ENCODE data around the gene PCNX1.

The PCNX1 gene

DNA sequence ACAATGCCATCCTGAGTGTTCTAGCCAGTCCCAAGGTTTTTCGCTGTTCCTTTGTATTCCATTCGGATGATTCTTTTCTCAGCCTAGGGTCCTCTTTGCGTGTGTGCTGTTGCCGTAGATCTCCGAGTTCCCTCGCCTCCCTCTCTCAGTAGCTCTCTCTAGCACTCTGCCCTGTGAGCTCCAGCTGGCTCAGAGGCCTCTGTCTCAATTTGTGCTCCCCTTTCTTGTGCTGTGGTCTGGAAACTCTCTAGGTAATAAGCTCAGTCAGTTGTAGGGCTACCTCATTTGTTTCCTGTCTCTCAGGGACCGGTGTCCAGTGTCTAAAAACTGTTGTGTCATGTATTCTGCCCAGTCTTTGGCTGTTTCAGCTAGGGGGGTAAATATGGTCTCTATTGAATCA, 179.3 kb downstream of the PCNX1 start:
- H3K36me3 ChIP-seq (ENCODE audit: control insufficient read depth, insufficient read depth, low read length), result peaks cover 27% of the 10 kb centered on the region

GRCh38 chr14:71089971-71090370, 182.7 kb downstream of the PCNX1 start:
- Histone ChIP-seq H3K4me1 (ENCODE audit: control insufficient read depth, insufficient read depth, low read length) (no peaks in the 10 kb centered on the region), H3K9ac (ENCODE audit: low read length) (no peak overlapping the region), H3K36me3 (ENCODE audit: control insufficient read depth, insufficient read depth, low read length) (peaks cover 48% of the 10 kb centered on the region), H3K27ac (ENCODE audit: low read depth, low read length) (no peak overlapping the region), H3K27me3 (ENCODE audit: control insufficient read depth, insufficient read depth, low read length) (no peaks in the 10 kb centered on the region), H3K9me3 (ENCODE audit: control insufficient read depth, insufficient read depth, low read depth, low read length) (no peaks in the 10 kb centered on the region), H3K4me3 (ENCODE audit: low read depth, low read length) (no peak overlapping the region)

More for the DNA sequence above, 179.3 kb downstream of the PCNX1 start:
- Histone ChIP-seq H3K4me3 (ENCODE audit: low read depth, low read length) (no peak overlapping the region), H3K4me1 (ENCODE audit: control insufficient read depth, insufficient read depth, low read length) (no peaks in the 10 kb centered on the region), H3K27me3 (ENCODE audit: control insufficient read depth, insufficient read depth, low read length) (no peaks in the 10 kb centered on the region), H3K27ac (ENCODE audit: low read depth, low read length) (no peak overlapping the region), H3K9ac (ENCODE audit: low read length) (no peak overlapping the region), H3K9me3 (ENCODE audit: control insufficient read depth, insufficient read depth, low read depth, low read length) (no peaks in the 10 kb centered on the region)

DNA sequence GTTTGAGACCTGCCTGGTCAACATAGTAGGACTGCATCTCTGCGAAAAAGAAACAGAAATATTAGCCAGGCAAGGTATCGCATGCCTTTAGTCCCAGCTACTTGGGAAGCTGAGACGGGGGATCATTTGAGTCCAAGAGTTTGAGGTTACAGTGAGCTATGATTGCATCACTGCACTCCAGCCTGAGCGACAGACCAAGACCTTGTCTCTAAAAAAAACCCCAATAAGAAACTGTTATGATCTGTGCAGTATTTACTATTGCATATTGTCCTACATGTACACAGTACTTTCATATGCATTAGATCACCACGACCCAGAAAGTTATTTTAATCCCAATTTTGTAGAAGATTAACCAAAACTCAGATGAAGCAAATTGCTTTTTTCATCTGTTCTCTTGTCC, 187.5 kb downstream of the PCNX1 start:
- H3K9me3 ChIP-seq (ENCODE audit: control insufficient read depth, insufficient read depth, low read depth, low read length), result peaks cover 3% of the 10 kb centered on the region; the same call in 1 of the 2 replicates
- H3K36me3 ChIP-seq (ENCODE audit: control insufficient read depth, insufficient read depth, low read length), result peaks cover 31% of the 10 kb centered on the region
- H3K27ac ChIP-seq (ENCODE audit: low read depth, low read length), result no peak overlapping the region
- no peaks in the 10 kb centered on the region for H3K4me1 ChIP-seq (ENCODE audit: control insufficient read depth, insufficient read depth, low read length)
- H3K27me3 ChIP-seq (ENCODE audit: control insufficient read depth, insufficient read depth, low read length), result no peaks in the 10 kb centered on the region
- H3K4me3 ChIP-seq (ENCODE audit: low read depth, low read length), result no peak overlapping the region
- no peak overlapping the region for H3K9ac ChIP-seq (ENCODE audit: low read length)

GRCh38 chr14:71096947-71097346, 189.7 kb downstream of the PCNX1 start:
- H3K27me3 ChIP-seq (ENCODE audit: control insufficient read depth, insufficient read depth, low read length), result no peaks in the 10 kb centered on the region
- H3K27ac ChIP-seq (ENCODE audit: low read depth, low read length), result no peak overlapping the region
- H3K36me3 ChIP-seq (ENCODE audit: control insufficient read depth, insufficient read depth, low read length), result peaks cover 20% of the 10 kb centered on the region
- no peaks in the 10 kb centered on the region for H3K4me1 ChIP-seq (ENCODE audit: control insufficient read depth, insufficient read depth, low read length)
- no peak overlapping the region for H3K4me3 ChIP-seq (ENCODE audit: low read depth, low read length)
- no peak overlapping the region for H3K9ac ChIP-seq (ENCODE audit: low read length)
- H3K9me3 ChIP-seq (ENCODE audit: control insufficient read depth, insufficient read depth, low read depth, low read length), result peaks cover 3% of the 10 kb centered on the region; the same call in 1 of the 2 replicates

- Histone ChIP-seq H3K27ac (ENCODE audit: low read depth, low read length) (no peak overlapping the region), H3K4me1 (ENCODE audit: control insufficient read depth, insufficient read depth, low read length) (no peaks in the 10 kb centered on the region), H3K4me3 (ENCODE audit: low read depth, low read length) (no peak overlapping the region), H3K27me3 (ENCODE audit: control insufficient read depth, insufficient read depth, low read length) (no peaks in the 10 kb centered on the region), H3K9me3 (ENCODE audit: control insufficient read depth, insufficient read depth, low read depth, low read length) (no peaks in the 10 kb centered on the region), H3K9ac (ENCODE audit: low read length) (no peak overlapping the region), H3K36me3 (ENCODE audit: control insufficient read depth, insufficient read depth, low read length) (peaks cover 36% of the 10 kb centered on the region)
Observed at GRCh38 chr14:71103662-71104484, 196.6 kb downstream of the PCNX1 start.

DNA sequence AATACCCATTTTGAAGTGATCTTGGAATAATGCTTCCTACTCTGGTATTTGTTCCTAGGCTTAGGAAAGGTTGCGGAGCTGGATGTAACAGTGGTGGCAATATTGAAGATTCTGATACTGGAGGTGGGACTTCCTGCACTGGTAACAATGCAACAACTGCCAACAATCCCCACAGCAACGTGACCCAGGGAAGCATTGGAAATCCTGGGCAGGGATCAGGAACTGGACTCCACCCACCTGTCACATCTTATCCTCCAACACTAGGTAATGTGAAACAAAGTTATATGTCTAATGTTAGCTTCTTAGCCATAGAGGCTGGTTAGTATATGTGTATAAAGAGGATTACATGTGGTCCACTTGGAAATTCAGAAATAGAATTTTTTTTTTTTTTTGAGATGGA, 197.9 kb downstream of the PCNX1 start:
- Histone ChIP-seq H3K9me3 (ENCODE audit: control insufficient read depth, insufficient read depth, low read depth, low read length) (no peaks in the 10 kb centered on the region), H3K36me3 (ENCODE audit: control insufficient read depth, insufficient read depth, low read length) (peaks cover 48% of the 10 kb centered on the region), H3K9ac (ENCODE audit: low read length) (no peak overlapping the region), H3K27ac (ENCODE audit: low read depth, low read length) (no peak overlapping the region), H3K4me3 (ENCODE audit: low read depth, low read length) (no peak overlapping the region), H3K4me1 (ENCODE audit: control insufficient read depth, insufficient read depth, low read length) (no peaks in the 10 kb centered on the region), H3K27me3 (ENCODE audit: control insufficient read depth, insufficient read depth, low read length) (no peaks in the 10 kb centered on the region)

GRCh38 chr14:71107921-71108320, 200.7 kb downstream of the PCNX1 start:
- Histone ChIP-seq H3K4me1 (ENCODE audit: control insufficient read depth, insufficient read depth, low read length) (no peaks in the 10 kb centered on the region), H3K4me3 (ENCODE audit: low read depth, low read length) (no peak overlapping the region), H3K27me3 (ENCODE audit: control insufficient read depth, insufficient read depth, low read length) (no peaks in the 10 kb centered on the region), H3K9me3 (ENCODE audit: control insufficient read depth, insufficient read depth, low read depth, low read length) (no peaks in the 10 kb centered on the region), H3K36me3 (ENCODE audit: control insufficient read depth, insufficient read depth, low read length) (peaks cover 51% of the 10 kb centered on the region), H3K27ac (ENCODE audit: low read depth, low read length) (no peak overlapping the region), H3K9ac (ENCODE audit: low read length) (no peak overlapping the region)

DNA sequence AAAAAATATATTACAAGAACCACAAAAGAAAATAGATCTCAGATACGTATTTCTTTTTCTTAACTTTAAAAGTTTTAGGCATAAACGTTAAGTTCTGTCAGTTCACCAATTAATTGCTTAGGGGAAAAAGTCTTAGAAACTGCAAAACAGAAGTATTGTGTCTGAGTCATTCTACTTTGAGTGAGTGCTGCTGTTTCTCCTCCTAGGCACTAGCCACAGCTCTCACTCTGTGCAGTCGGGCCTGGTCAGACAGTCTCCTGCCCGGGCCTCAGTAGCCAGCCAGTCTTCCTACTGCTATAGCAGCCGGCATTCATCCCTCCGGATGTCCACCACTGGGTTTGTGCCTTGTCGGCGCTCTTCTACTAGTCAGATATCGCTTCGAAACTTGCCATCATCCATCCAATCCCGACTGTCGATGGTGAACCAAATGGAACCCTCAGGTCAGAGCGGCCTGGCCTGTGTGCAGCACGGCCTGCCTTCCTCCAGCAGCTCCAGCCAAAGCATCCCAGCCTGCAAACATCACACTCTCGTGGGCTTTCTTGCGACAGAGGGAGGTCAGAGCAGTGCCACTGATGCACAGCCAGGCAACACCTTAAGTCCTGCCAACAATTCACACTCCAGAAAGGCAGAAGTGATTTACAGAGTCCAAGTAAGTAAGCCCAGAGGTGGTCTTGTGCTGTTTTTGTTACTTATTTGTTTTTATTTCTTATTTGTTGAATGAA, 201.3 kb downstream of the PCNX1 start:
- no peak overlapping the region for H3K9ac ChIP-seq (ENCODE audit: low read length)
- no peaks in the 10 kb centered on the region for H3K4me1 ChIP-seq (ENCODE audit: control insufficient read depth, insufficient read depth, low read length)
- H3K27ac ChIP-seq (ENCODE audit: low read depth, low read length), result no peak overlapping the region
- H3K4me3 ChIP-seq (ENCODE audit: low read depth, low read length), result no peak overlapping the region
- H3K27me3 ChIP-seq (ENCODE audit: control insufficient read depth, insufficient read depth, low read length), result no peaks in the 10 kb centered on the region
- H3K36me3 ChIP-seq (ENCODE audit: control insufficient read depth, insufficient read depth, low read length), result peaks cover 47% of the 10 kb centered on the region
- no peaks in the 10 kb centered on the region for H3K9me3 ChIP-seq (ENCODE audit: control insufficient read depth, insufficient read depth, low read depth, low read length)

DNA sequence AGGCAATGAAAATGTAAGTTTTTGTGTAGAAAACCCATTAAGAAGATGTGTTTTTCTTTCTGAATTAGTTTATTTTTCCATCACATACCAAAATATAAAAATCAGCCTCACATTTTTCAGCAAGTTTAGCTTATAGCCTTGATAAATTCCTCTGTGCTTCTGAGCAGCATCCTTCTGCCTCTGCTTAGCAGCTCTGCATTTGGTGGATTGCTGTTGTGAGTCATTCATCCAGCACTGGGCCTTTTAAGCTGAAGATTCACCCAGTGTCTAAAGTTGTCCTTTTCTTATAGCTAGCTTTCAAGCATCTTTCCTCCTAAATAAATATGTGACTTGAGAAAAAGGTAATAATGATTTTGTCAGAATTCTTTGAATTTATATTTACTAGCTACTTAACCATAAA, 206.1 kb downstream of the PCNX1 start:
- Histone ChIP-seq H3K36me3 (ENCODE audit: control insufficient read depth, insufficient read depth, low read length) (peaks cover 28% of the 10 kb centered on the region), H3K4me3 (ENCODE audit: low read depth, low read length) (no peak overlapping the region), H3K9me3 (ENCODE audit: control insufficient read depth, insufficient read depth, low read depth, low read length) (no peaks in the 10 kb centered on the region), H3K27me3 (ENCODE audit: control insufficient read depth, insufficient read depth, low read length) (no peaks in the 10 kb centered on the region), H3K4me1 (ENCODE audit: control insufficient read depth, insufficient read depth, low read length) (peaks cover 14% of the 10 kb centered on the region), H3K27ac (ENCODE audit: low read depth, low read length) (no peak overlapping the region), H3K9ac (ENCODE audit: low read length) (no peak overlapping the region)

GRCh38 chr14:71114565-71114964, 207.3 kb downstream of the PCNX1 start:
- peaks cover 21% of the 10 kb centered on the region for H3K4me1 ChIP-seq (ENCODE audit: control insufficient read depth, insufficient read depth, low read length)
- H3K4me3 ChIP-seq (ENCODE audit: low read depth, low read length), result no peak overlapping the region
- peaks cover 21% of the 10 kb centered on the region for H3K36me3 ChIP-seq (ENCODE audit: control insufficient read depth, insufficient read depth, low read length)
- H3K27ac ChIP-seq (ENCODE audit: low read depth, low read length), result no peak overlapping the region
- no peaks in the 10 kb centered on the region for H3K9me3 ChIP-seq (ENCODE audit: control insufficient read depth, insufficient read depth, low read depth, low read length)
- no peak overlapping the region for H3K9ac ChIP-seq (ENCODE audit: low read length)
- no peaks in the 10 kb centered on the region for H3K27me3 ChIP-seq (ENCODE audit: control insufficient read depth, insufficient read depth, low read length)

DNA sequence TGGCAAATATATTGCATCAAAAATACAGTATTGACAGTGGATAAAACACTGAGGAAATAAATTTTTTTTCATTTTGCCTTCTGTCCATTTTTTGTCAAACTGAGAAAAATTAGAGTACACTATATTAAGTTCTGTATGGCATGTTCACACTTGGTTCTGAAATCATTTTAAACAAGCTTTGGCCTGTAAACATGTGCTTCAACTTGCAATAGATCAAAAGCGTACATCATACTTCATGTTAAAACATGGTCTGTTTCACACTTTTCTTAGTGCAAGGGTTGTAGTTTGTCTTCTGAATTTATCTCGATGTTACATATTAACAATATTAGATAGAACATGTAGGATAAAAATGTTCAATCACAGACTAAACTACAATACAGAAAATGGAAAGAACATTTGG, 208.0 kb downstream of the PCNX1 start:
- Histone ChIP-seq H3K27me3 (ENCODE audit: control insufficient read depth, insufficient read depth, low read length) (no peaks in the 10 kb centered on the region), H3K9me3 (ENCODE audit: control insufficient read depth, insufficient read depth, low read depth, low read length) (no peaks in the 10 kb centered on the region), H3K4me1 (ENCODE audit: control insufficient read depth, insufficient read depth, low read length) (peaks cover 21% of the 10 kb centered on the region), H3K9ac (ENCODE audit: low read length) (no peak overlapping the region), H3K36me3 (ENCODE audit: control insufficient read depth, insufficient read depth, low read length) (peaks cover 15% of the 10 kb centered on the region), H3K27ac (ENCODE audit: low read depth, low read length) (no peak overlapping the region), H3K4me3 (ENCODE audit: low read depth, low read length) (no peak overlapping the region)
